H9 (cell line): ENCODE results near the gene ABL2. TPM values are rescaled to one million over a fixed set of nuclear protein-coding genes. Genes with fewer than 3 reads are reported as not detected.

ENCODE experiments used
- DNase-seq: peaks from one replicate; pipeline ENCODE4 v3.0.0-alpha.2; 2017
- H2AFZ ChIP-seq: one replicate; pipeline ENCODE4 v1.6.1; 2013; ENCODE audit warnings: mild to moderate bottlenecking, low read length, control low read depth, moderate library complexity
- H2AK5ac ChIP-seq: 2 replicates; pipeline ENCODE4 v1.6.1; 2013; ENCODE audit warnings: low read length, control low read depth, mixed read lengths; ENCODE audit not compliant: insufficient read length
- H2BK120ac ChIP-seq: one replicate; pipeline ENCODE4 v1.6.1; 2013; ENCODE audit warnings: low read depth, mild to moderate bottlenecking, low read length, control low read depth, inconsistent platforms; ENCODE audit not compliant: poor library complexity, severe bottlenecking
- H2BK12ac ChIP-seq: 2 replicates; pipeline ENCODE4 v1.6.1; 2013; ENCODE audit warnings: low read length, control low read depth, mixed read lengths, low read depth; ENCODE audit not compliant: insufficient read length
- H2BK15ac ChIP-seq: 2 replicates; pipeline ENCODE4 v1.6.1; 2013; ENCODE audit warnings: low read depth, low read length, control low read depth
- H2BK20ac ChIP-seq: one replicate; pipeline ENCODE4 v1.6.1; 2013; ENCODE audit warnings: low read depth, mild to moderate bottlenecking, low read length, control low read depth, inconsistent platforms; ENCODE audit not compliant: poor library complexity, severe bottlenecking
- H2BK5ac ChIP-seq: 2 replicates; pipeline ENCODE4 v1.6.1; 2013; ENCODE audit warnings: low read length, control low read depth, mixed read lengths; ENCODE audit not compliant: insufficient read length
- H3K14ac ChIP-seq: 2 replicates; pipeline ENCODE4 v1.6.1; 2013; ENCODE audit warnings: low read length, control low read depth; ENCODE audit not compliant: insufficient read depth
- H3K18ac ChIP-seq: 2 replicates; pipeline ENCODE4 v1.6.1; 2013; ENCODE audit warnings: low read depth, mild to moderate bottlenecking, mixed read lengths, low read length, control low read depth; ENCODE audit not compliant: insufficient read length
- H3K23ac ChIP-seq: 2 replicates; pipeline ENCODE4 v1.6.1; 2013; ENCODE audit warnings: low read length, control low read depth, mixed read lengths, low read depth; ENCODE audit not compliant: insufficient read length
- H3K23me2 ChIP-seq: 2 replicates; pipeline ENCODE4 v1.6.1; 2013; ENCODE audit warnings: low read depth, mild to moderate bottlenecking, mixed read lengths, low read length, control low read depth; ENCODE audit not compliant: insufficient read length, poor library complexity, severe bottlenecking
- H3K27ac ChIP-seq: 2 replicates; pipeline ENCODE4 v1.5.1; 2013; ENCODE audit warnings: low read length, control low read depth, mixed read lengths, low read depth; ENCODE audit not compliant: insufficient read length
- H3K27me3 ChIP-seq: 2 replicates; pipeline ENCODE4 v1.6.1; 2013; ENCODE audit warnings: low read length, control low read depth, inconsistent platforms; ENCODE audit not compliant: insufficient read depth
- H3K4ac ChIP-seq: 2 replicates; pipeline ENCODE4 v1.6.1; 2013; ENCODE audit warnings: low read depth, mild to moderate bottlenecking, control low read depth, inconsistent platforms, low read length, moderate library complexity
- H3K4me1 ChIP-seq: 2 replicates; pipeline ENCODE4 v1.6.1; 2013; ENCODE audit warnings: low read length, control low read depth, inconsistent platforms; ENCODE audit not compliant: insufficient read depth
- H3K4me2 ChIP-seq: 2 replicates; pipeline ENCODE4 v1.6.1; 2013; ENCODE audit warnings: low read length, control low read depth, mixed read lengths; ENCODE audit not compliant: insufficient read length, insufficient read depth
- H3K56ac ChIP-seq: 2 replicates; pipeline ENCODE4 v1.6.1; 2013; ENCODE audit warnings: low read depth, mild to moderate bottlenecking, mixed read lengths, low read length, control low read depth; ENCODE audit not compliant: insufficient read length
- H3K79me1 ChIP-seq: 2 replicates; pipeline ENCODE4 v1.6.1; 2013; ENCODE audit warnings: low read depth, mild to moderate bottlenecking, moderate library complexity, low read length, control low read depth, inconsistent platforms; ENCODE audit not compliant: insufficient read depth, poor library complexity, severe bottlenecking
- H3K79me2 ChIP-seq: 2 replicates; pipeline ENCODE4 v1.6.1; 2013; ENCODE audit warnings: low read length, control low read depth, inconsistent platforms; ENCODE audit not compliant: insufficient read depth
- H3K9ac ChIP-seq: 2 replicates; pipeline ENCODE4 v1.6.1; 2013; ENCODE audit warnings: low read length, control low read depth, mixed read lengths; ENCODE audit not compliant: insufficient read length; ENCODE audit errors: extremely low read depth
- H3K9me3 ChIP-seq: one replicate; pipeline ENCODE4 v1.6.1; 2013; ENCODE audit warnings: low read depth, low read length, inconsistent platforms; ENCODE audit not compliant: control insufficient read depth
- H3T11ph ChIP-seq: one replicate; pipeline ENCODE4 v1.6.1; 2013; ENCODE audit warnings: mild to moderate bottlenecking, low read length, control low read depth, inconsistent platforms
- H4K20me1 ChIP-seq: one replicate; pipeline ENCODE4 v1.6.1; 2013; ENCODE audit not compliant: control insufficient read depth, insufficient read length, insufficient read depth
- H4K5ac ChIP-seq: 2 replicates; pipeline ENCODE4 v1.6.1; 2013; ENCODE audit warnings: low read depth, mild to moderate bottlenecking, mixed read lengths, low read length, control low read depth; ENCODE audit not compliant: insufficient read length
- H4K8ac ChIP-seq: replicated peaks from 2 replicates; pipeline ENCODE4 v1.6.1; 2013; ENCODE audit warnings: low read length, control low read depth, mixed read lengths, low read depth; ENCODE audit not compliant: insufficient read length
- H4K91ac ChIP-seq: 2 replicates; pipeline ENCODE4 v1.6.1; 2013; ENCODE audit warnings: low read depth, mild to moderate bottlenecking, moderate library complexity, mixed read lengths, low read length, control low read depth; ENCODE audit not compliant: insufficient read length
- H3K27ac Mint-ChIP-seq, 3 experiments: 2 replicates in 2 of 3; 3 replicates in 1 of 3; pipeline ENCODE4 v1.8.0; 2020 to 2021; ENCODE audit warnings: mixed read lengths in 3 of 3, mild to moderate bottlenecking in 1 of 3, moderate library complexity in 1 of 3
- H3K27me3 Mint-ChIP-seq: 2 replicates; pipeline ENCODE4 v1.8.0; 2021; ENCODE audit warnings: low read depth, mild to moderate bottlenecking, moderate library complexity, mixed read lengths
- H3K36me3 Mint-ChIP-seq, 3 experiments: 2 replicates in 2 of 3; 3 replicates in 1 of 3; pipeline ENCODE4 v1.8.0; 2020 to 2021; ENCODE audit warnings: low read depth in 3 of 3, mixed read lengths in 3 of 3; ENCODE audit not compliant: insufficient read depth in 1 of 3
- H3K4me1 Mint-ChIP-seq, 2 experiments: 2 replicates each; pipeline ENCODE4 v1.8.0; 2020; ENCODE audit warnings: mixed read lengths in 2 of 2
- H3K4me3 Mint-ChIP-seq, 2 experiments: 2 replicates in 1 of 2; 3 replicates in 1 of 2; pipeline ENCODE4 v1.8.0; 2020 to 2021; ENCODE audit warnings: mild to moderate bottlenecking in 2 of 2, mixed read lengths in 2 of 2, moderate library complexity in 1 of 2
- H3K9me3 Mint-ChIP-seq, 2 experiments: 2 replicates in 1 of 2; 3 replicates in 1 of 2; pipeline ENCODE4 v1.8.0; 2020; ENCODE audit warnings: mild to moderate bottlenecking in 2 of 2, mixed read lengths in 2 of 2, moderate library complexity in 1 of 2
- CTCF ChIP-seq: fragments of 200-600 bp; sonication (generic); conservative IDR thresholded peaks from 3 replicates; pipeline ENCODE4 v1.8.0; 2021; ENCODE audit warnings: antibody characterized with exemption, mild to moderate bottlenecking
- WGBS: extraction: QIAGEN DNeasy Blood & Tissue Kit; methylation state at CpG from one replicate; pipeline ENCODE4 v1.1.7; 2013; ENCODE audit warnings: missing lambda C conversion rate, low lambda C conversion rate, mixed read lengths; ENCODE audit not compliant: insufficient read length; ENCODE audit errors: extremely low coverage; 5-methylcytosine and 5-hydroxymethylcytosine counted together
- total RNA-seq: library from RNA; stranded (reverse); gene quantifications from 2 replicates; pipeline ENCODE4 v1.2.1, GENCODE V29; 2021

Gene ABL2
- total RNA-seq, 1 experiment from 2014 or later, result 21.2 TPM

DNA sequence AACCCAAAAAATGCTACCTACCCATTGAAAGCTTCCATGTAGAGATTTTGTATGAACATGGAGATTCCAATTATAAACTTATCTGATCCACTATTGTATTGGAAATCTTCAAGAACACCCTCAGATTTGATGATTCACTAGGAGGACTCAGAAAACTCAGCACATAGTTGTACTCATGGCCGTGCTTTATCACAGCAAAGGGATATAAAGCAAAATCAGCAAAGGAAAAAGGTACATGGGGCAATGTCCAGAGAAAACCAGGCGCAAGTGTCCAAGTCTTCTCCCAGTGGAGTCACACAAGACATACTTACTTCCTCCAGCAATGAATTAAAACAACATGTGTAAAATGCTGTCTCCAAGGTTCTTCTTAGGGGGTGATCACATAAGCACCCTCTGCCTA, 28.9 kb downstream of the ABL2 start:
- no peaks in the 10 kb centered on the region; the same call in 1 of the 2 replicates for H3K79me2 ChIP-seq
- H3K27ac Mint-ChIP-seq, result no peak overlapping the region
- no peak overlapping the region for H4K91ac ChIP-seq

More for the DNA sequence above, 28.9 kb downstream of the ABL2 start:
- WGBS, result no CpG with 5 or more reads among the region's 2 CpGs
- no peak overlapping the region for H3K4ac ChIP-seq
- no peak overlapping the region for H4K8ac ChIP-seq
- TF ChIP-seq CTCF, result no peak
- no peak overlapping the region for H3K9ac ChIP-seq
- no peak overlapping the region for H2BK20ac ChIP-seq
- DNase-seq, result no peak
- no peak overlapping the region for H3K27ac ChIP-seq
- H3T11ph ChIP-seq, result no peak overlapping the region
- no peak overlapping the region for H3K56ac ChIP-seq
- H4K5ac ChIP-seq, result no peak overlapping the region
- Mint-ChIP-seq H3K4me3 (no peak overlapping the region), H3K36me3 (no peaks in the 10 kb centered on the region), H3K4me1 (peaks cover 10 to 12% of the 10 kb centered on the region in 2 experiments; a peak in 3 of 4 replicates), H3K27me3 (no peaks in the 10 kb centered on the region), H3K9me3 (no peaks in the 10 kb centered on the region)
- no peak overlapping the region for H2BK5ac ChIP-seq
- no peak overlapping the region for H3K18ac ChIP-seq
- H3K23ac ChIP-seq, result no peak overlapping the region
- no peaks in the 10 kb centered on the region for H3K9me3 ChIP-seq
- H2AFZ ChIP-seq, result no peak overlapping the region
- no peak overlapping the region for H2BK15ac ChIP-seq
- no peaks in the 10 kb centered on the region for H3K23me2 ChIP-seq
- H4K20me1 ChIP-seq, result no peaks in the 10 kb centered on the region
- no peak overlapping the region for H3K14ac ChIP-seq
- H3K79me1 ChIP-seq, result no peaks in the 10 kb centered on the region
- H2BK120ac ChIP-seq, result no peak overlapping the region
- no peak overlapping the region for H2BK12ac ChIP-seq
- no peaks in the 10 kb centered on the region; the same call in 1 of the 2 replicates for H3K4me1 ChIP-seq
- no peaks in the 10 kb centered on the region for H3K27me3 ChIP-seq
- H3K4me2 ChIP-seq, result no peak overlapping the region
- no peak overlapping the region for H2AK5ac ChIP-seq
